ENCODE measurements around the gene NEU2.

Gene NEU2

GRCh38 chr2:233060501-233060979 lies 28.1 kb downstream of the NEU2 start:
- in situ Hi-C loops (cut with MboI; ENCODE audit: low pct_unique_long_range_greater_than_20kb, low sequenced_read_pairs, unreplicated experiment) = no loop called here
- TF ChIP-seq CTCF (IDR thresholded peaks at IDR 0.05; ENCODE audit: extremely low read depth, insufficient read depth, missing control alignments) = no peak
- DNase-seq (ENCODE audit: low spot score) = no peak

GRCh38 chr2:233060980-233061590 lies 28.6 kb downstream of the NEU2 start:
- peak; percentile 81 for DNase-seq (ENCODE audit: low spot score)
- no peak for TF ChIP-seq CTCF (IDR thresholded peaks at IDR 0.05; ENCODE audit: extremely low read depth, insufficient read depth, missing control alignments)
- in situ Hi-C loops (cut with MboI; ENCODE audit: low pct_unique_long_range_greater_than_20kb, low sequenced_read_pairs, unreplicated experiment) = no loop called here

- in situ Hi-C loops (cut with MboI; ENCODE audit: low pct_unique_long_range_greater_than_20kb, low sequenced_read_pairs, unreplicated experiment) = no loop called here
- peak; percentile 42 for TF ChIP-seq CTCF (IDR thresholded peaks at IDR 0.05; ENCODE audit: extremely low read depth, insufficient read depth, missing control alignments)
- DNase-seq (ENCODE audit: low spot score) = peak; percentile 66
Measured at GRCh38 chr2:233061591-233062450, 29.3 kb downstream of the NEU2 start.

- in situ Hi-C loops (cut with MboI; ENCODE audit: low pct_unique_long_range_greater_than_20kb, low sequenced_read_pairs, unreplicated experiment) = no loop called here
- no peak for DNase-seq (ENCODE audit: low spot score)
- TF ChIP-seq CTCF (IDR thresholded peaks at IDR 0.05; ENCODE audit: extremely low read depth, insufficient read depth, missing control alignments) = no peak
Measured at GRCh38 chr2:233062451-233062850, 30.0 kb downstream of the NEU2 start.

GRCh38 chr2:233062946-233063268 lies 30.4 kb downstream of the NEU2 start:
- in situ Hi-C loops (cut with MboI; ENCODE audit: low pct_unique_long_range_greater_than_20kb, low sequenced_read_pairs, unreplicated experiment) = no loop called here

More at GRCh38 chr2:233062946-233063268, 30.4 kb downstream of the NEU2 start:
- no peak for TF ChIP-seq CTCF (IDR thresholded peaks at IDR 0.05; ENCODE audit: extremely low read depth, insufficient read depth, missing control alignments)
- DNase-seq (ENCODE audit: low spot score) = no peak

Data from GM13977 (cell line).